GM23338 (cell line): ENCODE measurements around the gene L3MBTL4. TPM values are rescaled to one million over a fixed set of nuclear protein-coding genes. Genes with fewer than 3 reads are reported as not detected.

Experiments
- ATAC-seq: fragments of 200-7000 bp; cut with Tn5 transposase; 3 replicates; pipeline ENCODE4 v1.9.1; 2020
- DNase-seq: peaks from one replicate; pipeline ENCODE4 v3.0.0-alpha.2; 2015; ENCODE audit warnings: low spot score
- H2AFZ ChIP-seq: fragments of 200-600 bp; sonication (generic); 2 replicates; pipeline ENCODE4 v1.8.0; 2016; ENCODE audit warnings: antibody characterized with exemption, mild to moderate bottlenecking, moderate library complexity
- H3F3A ChIP-seq: fragments of 200-600 bp; sonication (generic); replicated peaks from 2 replicates; pipeline ENCODE4 v1.8.0; 2017; ENCODE audit warnings: antibody characterized with exemption, mixed run types, low read depth
- H3K27ac ChIP-seq: fragments of 200-600 bp; sonication (generic); 2 replicates; pipeline ENCODE4 v1.6.1; 2016; ENCODE audit warnings: low read depth
- H3K27me3 ChIP-seq: fragments of 200-600 bp; sonication (generic); 2 replicates; pipeline ENCODE4 v1.8.0; 2016; ENCODE audit warnings: mild to moderate bottlenecking, mixed run types, moderate library complexity; ENCODE audit not compliant: insufficient read depth
- H3K36me3 ChIP-seq: fragments of 200-600 bp; sonication (generic); 2 replicates; pipeline ENCODE4 v1.8.0; 2016; ENCODE audit warnings: mild to moderate bottlenecking; ENCODE audit not compliant: insufficient read depth
- H3K4me1 ChIP-seq: fragments of 200-600 bp; sonication (generic); 2 replicates; pipeline ENCODE4 v1.8.0; 2016; ENCODE audit warnings: mild to moderate bottlenecking, moderate library complexity; ENCODE audit not compliant: insufficient read depth
- H3K4me2 ChIP-seq: fragments of 200-600 bp; sonication (generic); 2 replicates; pipeline ENCODE4 v1.7.1; 2017; ENCODE audit warnings: mixed run types
- H3K4me3 ChIP-seq: fragments of 200-600 bp; sonication (generic); 2 replicates; pipeline ENCODE4 v1.6.1; 2016; ENCODE audit warnings: mixed run types
- H3K79me2 ChIP-seq: fragments of 200-600 bp; sonication (generic); replicated peaks from 2 replicates; pipeline ENCODE4 v1.8.0; 2017; ENCODE audit warnings: mild to moderate bottlenecking; ENCODE audit not compliant: insufficient read depth
- H3K9me2 ChIP-seq: fragments of 200-600 bp; sonication (generic); 2 replicates; pipeline ENCODE4 v1.8.0; 2017; ENCODE audit not compliant: insufficient read depth
- H4K20me1 ChIP-seq: fragments of 200-600 bp; sonication (generic); replicated peaks from 2 replicates; pipeline ENCODE4 v1.8.0; 2017; ENCODE audit warnings: mild to moderate bottlenecking; ENCODE audit not compliant: insufficient read depth
- H3K27ac Mint-ChIP-seq: 2 replicates; pipeline ENCODE4 v1.8.0; 2020; ENCODE audit warnings: inconsistent platforms, mild to moderate bottlenecking, moderate library complexity, mixed read lengths
- H3K27me3 Mint-ChIP-seq: 3 replicates; pipeline ENCODE4 v1.8.0; 2022; ENCODE audit warnings: low read depth, mild to moderate bottlenecking, moderate library complexity, mixed read lengths, inconsistent platforms; ENCODE audit not compliant: insufficient read depth, poor library complexity
- H3K36me3 Mint-ChIP-seq: 3 replicates; pipeline ENCODE4 v1.8.0; 2021; ENCODE audit warnings: low read depth, mild to moderate bottlenecking, inconsistent platforms, moderate library complexity, mixed read lengths
- H3K4me1 Mint-ChIP-seq: 3 replicates; pipeline ENCODE4 v1.8.0; 2020; ENCODE audit warnings: mild to moderate bottlenecking, inconsistent platforms, mixed read lengths
- H3K4me3 Mint-ChIP-seq: 3 replicates; pipeline ENCODE4 v1.8.0; 2021; ENCODE audit warnings: moderate library complexity, mild to moderate bottlenecking, inconsistent platforms, mixed read lengths
- H3K9me3 Mint-ChIP-seq: 3 replicates; pipeline ENCODE4 v1.8.0; 2020; ENCODE audit warnings: moderate library complexity, mild to moderate bottlenecking, inconsistent platforms, mixed read lengths
- CREB1 ChIP-seq: fragments of 250-450 bp; sonication (Bioruptor Pico); IDR thresholded peaks from 2 replicates; pipeline ENCODE4 v1.5.0; 2020; ENCODE audit warnings: low read depth, mild to moderate bottlenecking, moderate library complexity
- CTCF ChIP-seq, 2 experiments: fragments of 200-600 bp in 1 of 2; sonication (generic) in 1 of 2; conservative IDR thresholded peaks; 2 replicates each; pipeline versions ENCODE4 v1.5.1 to v1.6.1; 2016 to 2017; ENCODE audit warnings: antibody characterized with exemption in 2 of 2, low read depth in 2 of 2, mild to moderate bottlenecking in 2 of 2, moderate library complexity in 1 of 2
- ETS1 ChIP-seq: IDR thresholded peaks from 2 replicates; pipeline ENCODE4 v1.6.1; 2016; ENCODE audit warnings: antibody characterized with exemption
- EZH2 ChIP-seq: fragments of 200-600 bp; sonication (generic); IDR thresholded peaks from one replicate; pipeline ENCODE4 v1.8.0; 2017; ENCODE audit warnings: antibody characterized with exemption, mild to moderate bottlenecking, low read depth; ENCODE audit not compliant: unreplicated experiment
- EZH2phosphoT487 ChIP-seq: fragments of 200-600 bp; sonication (generic); IDR thresholded peaks from one replicate; pipeline ENCODE4 v1.8.1; 2018; ENCODE audit warnings: antibody characterized with exemption; ENCODE audit not compliant: unreplicated experiment
- JUNB ChIP-seq: IDR thresholded peaks from one replicate; pipeline ENCODE4 v1.6.1; 2016; ENCODE audit warnings: antibody characterized with exemption; ENCODE audit not compliant: unreplicated experiment
- NANOG ChIP-seq: IDR thresholded peaks from 2 replicates; pipeline ENCODE4 v1.6.1; 2016; ENCODE audit warnings: antibody characterized with exemption, borderline replicate concordance
- POLR2AphosphoS5 ChIP-seq: IDR thresholded peaks from 2 replicates; pipeline ENCODE4 v1.6.1; 2016; ENCODE audit warnings: antibody characterized with exemption, low read depth
- REST ChIP-seq: IDR thresholded peaks from one replicate; pipeline ENCODE4 v1.6.1; 2018; ENCODE audit warnings: antibody characterized with exemption; ENCODE audit not compliant: unreplicated experiment
- STAT1 ChIP-seq: IDR thresholded peaks from one replicate; pipeline ENCODE4 v1.6.1; 2016; ENCODE audit warnings: antibody characterized with exemption; ENCODE audit not compliant: unreplicated experiment
- ZNF114 ChIP-seq: fragments of 250-450 bp; sonication (Bioruptor Pico); IDR thresholded peaks from 2 replicates; pipeline ENCODE4 v1.5.0; 2020; ENCODE audit warnings: mild to moderate bottlenecking, moderate library complexity
- ZNF331 ChIP-seq: fragments of 250-450 bp; sonication (Bioruptor Pico); IDR thresholded peaks from 2 replicates; pipeline ENCODE4 v1.5.0; 2020; ENCODE audit warnings: low read depth, mild to moderate bottlenecking, moderate library complexity
- polyA plus RNA-seq: library from polyadenylated mRNA; unstranded; fragments of >200 nt; fragmentation: Nextera tagmentation; extraction: Ambion mirVana; gene quantifications from 2 replicates; pipeline ENCODE4 v1.2.1, GENCODE V29; 2016
- total RNA-seq: library from RNA; depleted of rRNA; stranded (reverse); fragments of >200 nt; shearing (Covaris generic); gene quantifications from 2 replicates; pipeline ENCODE4 v1.2.3, GENCODE V29; 2014

L3MBTL4 gene
- total and polyA plus RNA-seq, 2 experiments from 2014 or later: 0.48 to 2.8 TPM

- Mint-ChIP-seq H3K27me3 (peaks cover 2% of the 10 kb centered on the region), H3K36me3 (no peaks in the 10 kb centered on the region), H3K4me3 (no peak overlapping the region), H3K27ac (no peak overlapping the region), H3K9me3 (no peaks in the 10 kb centered on the region), H3K4me1 (no peaks in the 10 kb centered on the region)
- Histone ChIP-seq H3K9me2 (no peaks in the 10 kb centered on the region), H3K27ac (no peak overlapping the region), H3K27me3 (no peaks in the 10 kb centered on the region), H2AFZ (no peak overlapping the region), H3F3A (no peaks in the 10 kb centered on the region), H3K36me3 (no peaks in the 10 kb centered on the region), H4K20me1 (no peaks in the 10 kb centered on the region), H3K4me2 (no peak overlapping the region), H3K4me1 (peaks cover 4% of the 10 kb centered on the region; the same call in 1 of the 2 replicates), H3K79me2 (no peaks in the 10 kb centered on the region), H3K4me3 (no peak overlapping the region)
- ATAC-seq (no peak), DNase-seq (no peak)
- TF ChIP-seq CTCF (conservative IDR thresholded peaks at IDR 0.05; ENCODE audit: low read depth in 2 of 2) (no peak), CREB1 (CRISPR knock-in tag) (no peak), POLR2AphosphoS5 (no peak), EZH2phosphoT487 (no peak)
These were observed 198.8 kb downstream of the L3MBTL4 start for GRCh38 chr18:6215888-6216287.

- no peaks in the 10 kb centered on the region for H3K9me2 ChIP-seq
- H2AFZ ChIP-seq: no peak overlapping the region
- no peaks in the 10 kb centered on the region for H3K4me1 ChIP-seq
- ATAC-seq (no peak), DNase-seq (no peak)
- no peaks in the 10 kb centered on the region for H3K36me3 Mint-ChIP-seq
- H3F3A ChIP-seq: no peaks in the 10 kb centered on the region
- H3K27me3 Mint-ChIP-seq: no peaks in the 10 kb centered on the region
- no peaks in the 10 kb centered on the region for H3K79me2 ChIP-seq
- no peak overlapping the region for H3K4me3 Mint-ChIP-seq
- H3K9me3 Mint-ChIP-seq: no peaks in the 10 kb centered on the region
- no peaks in the 10 kb centered on the region for H3K27me3 ChIP-seq
- H4K20me1 ChIP-seq: no peaks in the 10 kb centered on the region
- no peak overlapping the region for H3K4me2 ChIP-seq
- H3K27ac Mint-ChIP-seq: no peak overlapping the region
- H3K27ac ChIP-seq: no peak overlapping the region
- peaks cover 6% of the 10 kb centered on the region for H3K4me1 Mint-ChIP-seq
- H3K36me3 ChIP-seq: no peaks in the 10 kb centered on the region
- no peak overlapping the region for H3K4me3 ChIP-seq
- TF ChIP-seq ETS1 (no peak), REST (no peak), CREB1 (CRISPR knock-in tag) (no peak), EZH2phosphoT487 (no peak), STAT1 (no peak), ZNF114 (CRISPR knock-in tag) (no peak), ZNF331 (CRISPR knock-in tag) (no peak), NANOG (no peak), EZH2 (no peak), JUNB (no peak), CTCF (conservative IDR thresholded peaks at IDR 0.05; ENCODE audit: low read depth in 2 of 2) (no peak)
These were observed 203.6 kb downstream of the L3MBTL4 start for GRCh38 chr18:6211174-6211504.
